Tibial nerve (tissue), 4 donors: ENCODE results near the gene GNAQ. TPM values are rescaled to one million over a fixed set of nuclear protein-coding genes. Genes with fewer than 3 reads are reported as not detected.

ENCODE experiments used
- DNase-seq, 2 donors: peaks; one replicate each; pipeline ENCODE4 v3.0.0-alpha.2; 2019; ENCODE audit warnings: low spot score in 2 of 2
- H3K27ac ChIP-seq, 4 donors: fragments of 200-600 bp; sonication (generic) in 3 of 4; one replicate each; pipeline ENCODE4 v1.5.1; 2017 to 2019; ENCODE audit warnings: mild to moderate bottlenecking in 1 of 4
- H3K27me3 ChIP-seq, 2 donors: fragments of 200-600 bp; sonication (generic) in 1 of 2; one replicate each; pipeline versions ENCODE4 v1.5.1 to v1.6.0; 2017 to 2019
- H3K36me3 ChIP-seq, 3 donors: fragments of 200-600 bp; sonication (generic); one replicate each; pipeline ENCODE4 v1.5.1; 2018 to 2019
- H3K4me1 ChIP-seq, 4 donors: fragments of 200-600 bp; sonication (generic) in 3 of 4; one replicate each; pipeline ENCODE4 v1.5.1; 2017 to 2019
- H3K4me3 ChIP-seq, 4 donors: fragments of 200-600 bp; sonication (generic) in 3 of 4; one replicate each; pipeline ENCODE4 v1.5.1; 2017 to 2019; ENCODE audit warnings: mild to moderate bottlenecking in 1 of 4, moderate library complexity in 1 of 4
- H3K9me3 ChIP-seq, 4 donors: fragments of 200-600 bp; sonication (generic) in 3 of 4; one replicate each; pipeline ENCODE4 v1.5.1; 2017 to 2019
- EP300 ChIP-seq, 2 donors: sonication (generic); formaldehyde crosslinking; IDR thresholded peaks; one replicate each; pipeline ENCODE4 v1.6.1; 2017; ENCODE audit warnings: antibody characterized with exemption in 2 of 2, mild to moderate bottlenecking in 1 of 2
- POLR2A ChIP-seq, 2 donors: fragments of 450-650 bp; IDR thresholded peaks; one replicate each; pipeline ENCODE4 v1.6.1; 2017; ENCODE audit warnings: antibody characterized with exemption in 2 of 2, mild to moderate bottlenecking in 2 of 2, moderate library complexity in 2 of 2
- WGBS, 2 donors: methylation state at CpG; one replicate each; pipeline ENCODE4 v1.1.5; 2018; 5-methylcytosine and 5-hydroxymethylcytosine counted together
- total RNA-seq, 4 donors: library from RNA; depleted of rRNA; stranded (reverse); fragments of >200 nt; gene quantifications; one replicate each; pipeline ENCODE4 v1.1.0, GENCODE V29; 2016
- TF ChIP-seq, protein P1 (sequence below), 5 experiments: fragments of 200-600 bp in 3 of 5; fragments of 450-650 bp in 2 of 5; sonication (generic) in 3 of 5; IDR thresholded peaks; one replicate each; pipeline ENCODE4 v1.5.1; 2016 to 2019; ENCODE audit warnings: antibody characterized with exemption in 5 of 5, mild to moderate bottlenecking in 3 of 5, moderate library complexity in 2 of 5

GNAQ gene
- total RNA-seq, 4 donors from 2014 or later: 38.7 to 50.3 (median 41.6) TPM

DNA sequence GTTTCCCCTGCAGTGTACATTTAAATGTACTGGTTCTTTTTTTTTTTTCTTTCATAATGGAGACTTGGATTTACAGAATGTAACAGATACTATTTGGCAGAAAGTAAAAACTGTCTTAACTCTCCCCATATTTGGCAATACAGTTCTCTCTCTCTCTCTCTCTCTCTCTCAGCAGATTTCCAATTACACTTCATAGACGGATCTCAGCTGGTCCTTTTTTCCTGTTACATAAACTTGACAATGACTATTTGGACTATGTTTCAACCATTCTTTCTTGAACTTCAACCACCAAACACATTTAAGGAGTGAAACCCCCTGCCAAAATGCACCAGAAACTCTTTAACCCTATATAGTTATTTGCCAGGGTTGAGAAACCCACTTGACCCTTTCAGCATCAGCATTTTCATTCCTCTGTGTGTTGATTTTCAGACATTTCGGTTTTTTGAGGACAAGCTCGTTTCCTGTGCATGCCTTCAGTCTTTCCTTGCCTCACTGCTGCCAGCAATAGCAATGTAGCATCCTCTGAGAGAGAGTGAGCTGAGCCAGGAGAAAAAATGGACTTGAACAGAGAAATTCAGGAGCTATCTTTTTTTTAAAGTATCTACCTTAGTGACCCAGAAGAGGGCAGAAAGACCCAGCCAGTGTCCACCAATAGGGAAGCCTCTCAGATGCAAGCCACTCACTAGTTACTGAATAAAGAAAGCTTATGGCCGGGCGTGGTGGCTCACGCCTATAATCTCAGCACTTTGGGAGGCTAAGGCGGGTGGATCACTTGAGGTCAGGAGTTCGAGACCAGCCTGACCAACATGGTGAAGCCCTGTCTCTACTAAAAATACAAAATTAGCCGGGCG, 357.4 kb downstream of the GNAQ start:
- no peak for DNase-seq
- H3K27ac ChIP-seq: no peak overlapping the region
- H3K4me3 ChIP-seq: no peak overlapping the region
- no peaks in the 10 kb centered on the region for H3K27me3 ChIP-seq
- TF ChIP-seq POLR2A (IDR thresholded peaks at IDR 0.05): no peak
- TF ChIP-seq, protein P1, sequence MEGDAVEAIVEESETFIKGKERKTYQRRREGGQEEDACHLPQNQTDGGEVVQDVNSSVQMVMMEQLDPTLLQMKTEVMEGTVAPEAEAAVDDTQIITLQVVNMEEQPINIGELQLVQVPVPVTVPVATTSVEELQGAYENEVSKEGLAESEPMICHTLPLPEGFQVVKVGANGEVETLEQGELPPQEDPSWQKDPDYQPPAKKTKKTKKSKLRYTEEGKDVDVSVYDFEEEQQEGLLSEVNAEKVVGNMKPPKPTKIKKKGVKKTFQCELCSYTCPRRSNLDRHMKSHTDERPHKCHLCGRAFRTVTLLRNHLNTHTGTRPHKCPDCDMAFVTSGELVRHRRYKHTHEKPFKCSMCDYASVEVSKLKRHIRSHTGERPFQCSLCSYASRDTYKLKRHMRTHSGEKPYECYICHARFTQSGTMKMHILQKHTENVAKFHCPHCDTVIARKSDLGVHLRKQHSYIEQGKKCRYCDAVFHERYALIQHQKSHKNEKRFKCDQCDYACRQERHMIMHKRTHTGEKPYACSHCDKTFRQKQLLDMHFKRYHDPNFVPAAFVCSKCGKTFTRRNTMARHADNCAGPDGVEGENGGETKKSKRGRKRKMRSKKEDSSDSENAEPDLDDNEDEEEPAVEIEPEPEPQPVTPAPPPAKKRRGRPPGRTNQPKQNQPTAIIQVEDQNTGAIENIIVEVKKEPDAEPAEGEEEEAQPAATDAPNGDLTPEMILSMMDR (IDR thresholded peaks at IDR 0.05): no peak
- TF ChIP-seq EP300 (IDR thresholded peaks at IDR 0.05): no peak
- H3K36me3 ChIP-seq: no peaks in the 10 kb centered on the region
- no peaks in the 10 kb centered on the region for H3K4me1 ChIP-seq
- 77 to 82% methylated on average over 10 of the region's 10 CpGs for WGBS, 2 donors
- H3K9me3 ChIP-seq: no peaks in the 10 kb centered on the region

DNA sequence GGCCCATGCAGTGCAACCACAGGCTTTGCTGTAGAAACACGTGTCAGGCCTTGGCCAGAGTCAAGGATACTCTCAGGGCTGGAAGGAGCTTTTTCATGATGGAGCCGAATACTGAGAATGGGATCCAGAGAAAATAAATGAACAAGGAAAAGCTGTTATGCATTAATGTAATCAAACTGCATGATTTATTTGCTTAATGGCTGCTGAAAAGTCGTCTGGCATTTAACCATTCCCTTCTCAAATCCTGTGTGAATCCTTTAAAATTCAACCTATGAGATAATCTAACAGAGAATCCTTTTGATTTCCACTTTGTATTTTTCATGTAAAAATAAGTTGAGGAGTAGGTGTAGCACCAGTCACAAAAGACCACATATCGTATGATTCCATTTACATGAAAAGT, 359.4 kb downstream of the GNAQ start:
- no peak for TF ChIP-seq EP300 (IDR thresholded peaks at IDR 0.05)
- TF ChIP-seq POLR2A (IDR thresholded peaks at IDR 0.05): no peak
- TF ChIP-seq, protein P1 (IDR thresholded peaks at IDR 0.05): no peak
- H3K4me3 ChIP-seq: no peak overlapping the region
- no peak for DNase-seq
- no peaks in the 10 kb centered on the region for H3K9me3 ChIP-seq
- H3K36me3 ChIP-seq: no peaks in the 10 kb centered on the region
- H3K27ac ChIP-seq: no peak overlapping the region
- H3K27me3 ChIP-seq: no peaks in the 10 kb centered on the region
- WGBS, 2 donors: 49 to 50% methylated on average over 4 of the region's 4 CpGs
- no peaks in the 10 kb centered on the region for H3K4me1 ChIP-seq

DNA sequence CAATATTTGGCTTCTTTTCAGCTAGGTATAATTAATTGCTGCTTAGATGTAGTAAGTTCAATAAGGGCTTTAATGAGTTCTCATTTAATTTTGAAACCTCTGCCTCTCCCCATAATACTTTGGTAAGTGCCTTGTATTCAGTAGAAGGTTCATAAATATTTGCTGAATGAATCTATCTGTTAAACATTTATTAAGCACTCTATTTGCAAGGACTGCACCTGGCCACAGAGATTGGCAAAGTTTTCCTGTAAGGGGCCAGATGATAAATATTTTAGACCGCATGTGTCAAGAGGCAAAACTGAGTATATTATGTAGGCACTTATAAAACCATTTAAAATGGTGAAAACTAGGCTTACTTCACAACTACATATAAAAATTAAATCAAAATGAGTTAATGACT, 364.5 kb downstream of the GNAQ start:
- TF ChIP-seq EP300 (IDR thresholded peaks at IDR 0.05) (no peak), POLR2A (IDR thresholded peaks at IDR 0.05) (no peak)
- TF ChIP-seq, protein P1 (IDR thresholded peaks at IDR 0.05): no peak
- no peak for DNase-seq
- Histone ChIP-seq H3K4me3 (no peak overlapping the region), H3K27me3 (no peaks in the 10 kb centered on the region), H3K36me3 (no peaks in the 10 kb centered on the region), H3K9me3 (no peaks in the 10 kb centered on the region), H3K4me1 (no peaks in the 10 kb centered on the region), H3K27ac (no peak overlapping the region)
- WGBS, 2 donors: 93 to 100% methylated on average over 1 of the region's 1 CpG

Other genes starting within 250 kb of the GNAQ start
- gene CEP78, start 204.3 kb upstream of the GNAQ start, total RNA-seq: 10 to 100 TPM in 2 of 4 donors, 1 to 10 TPM in 2; 8.8 to 21.3 (median 13.3) TPM